Keratinocyte (primary cell): Measurements from ENCODE around the gene OPHN1. TPM values are rescaled to one million over a fixed set of nuclear protein-coding genes. Genes with fewer than 3 reads are reported as not detected.
A peak's percentile ranks its signal among the peaks of the same experiment; 100 is the strongest.

Experiments used
- DNase-seq: peaks from one replicate; pipeline ENCODE4 v3.0.0-alpha.2; 2011; ENCODE audit warnings: low read depth, missing footprints, low spot score
- FAIRE-seq: peaks from 2 replicates; lab custom pipeline; 2011; peaks lifted over from hg19 to GRCh38; lab: Jason Lieb, UNC
- H2AFZ ChIP-seq: 2 replicates; pipeline ENCODE4 v1.6.0; 2012; ENCODE audit warnings: low read length, control low read depth, inconsistent platforms; ENCODE audit not compliant: control insufficient read depth
- H3K27ac ChIP-seq: 2 replicates; pipeline ENCODE4 v1.5.1; 2011; ENCODE audit warnings: low read length; ENCODE audit not compliant: control insufficient read depth, insufficient read depth
- H3K27me3 ChIP-seq: 3 replicates; pipeline ENCODE4 v1.6.0; 2011; ENCODE audit warnings: low read length; ENCODE audit not compliant: control insufficient read depth, insufficient read depth; ENCODE audit errors: extremely low read depth
- H3K36me3 ChIP-seq, 2 experiments: 2 replicates in 1 of 2; 3 replicates in 1 of 2; pipeline ENCODE4 v1.5.1; 2011; ENCODE audit warnings: low read length in 2 of 2, mild to moderate bottlenecking in 1 of 2; ENCODE audit not compliant: control insufficient read depth in 2 of 2, insufficient read depth in 2 of 2; ENCODE audit errors: extremely low read depth in 1 of 2
- H3K4me1 ChIP-seq: 3 replicates; pipeline ENCODE4 v1.5.1; 2011; ENCODE audit warnings: low read length; ENCODE audit not compliant: control insufficient read depth, insufficient read depth; ENCODE audit errors: extremely low read depth
- H3K4me2 ChIP-seq: 3 replicates; pipeline ENCODE4 v1.6.0; 2011; ENCODE audit warnings: low read depth, low read length; ENCODE audit not compliant: control insufficient read depth, insufficient read depth; ENCODE audit errors: extremely low read depth
- H3K4me3 ChIP-seq, 3 experiments: fragments of 200-600 bp in 1 of 3; sonication (generic) in 1 of 3; 2 replicates in 2 of 3; 3 replicates in 1 of 3; pipeline ENCODE4 v1.5.1; 2011 to 2016; ENCODE audit warnings: low read length in 3 of 3, mild to moderate bottlenecking in 3 of 3, control low read depth in 2 of 3, inconsistent platforms in 1 of 3, low read depth in 1 of 3, mixed read lengths in 1 of 3, mixed run types in 1 of 3, moderate library complexity in 1 of 3; ENCODE audit not compliant: control insufficient read depth in 2 of 3, insufficient read depth in 2 of 3; ENCODE audit errors: extremely low read depth in 1 of 3
- H3K79me2 ChIP-seq: 2 replicates; pipeline ENCODE4 v1.6.0; 2012; ENCODE audit warnings: low read length; ENCODE audit not compliant: control insufficient read depth, insufficient read depth
- H3K9ac ChIP-seq: 3 replicates; pipeline ENCODE4 v1.6.0; 2011; ENCODE audit warnings: low read length; ENCODE audit not compliant: control insufficient read depth, insufficient read depth; ENCODE audit errors: extremely low read depth
- H3K9me1 ChIP-seq: 3 replicates; pipeline ENCODE4 v1.6.0; 2011; ENCODE audit warnings: low read length; ENCODE audit not compliant: control insufficient read depth, insufficient read depth; ENCODE audit errors: extremely low read depth
- H3K9me3 ChIP-seq: 2 replicates; pipeline ENCODE4 v1.5.1; 2012; ENCODE audit warnings: low read depth, low read length; ENCODE audit not compliant: control insufficient read depth
- H4K20me1 ChIP-seq: 3 replicates; pipeline ENCODE4 v1.6.0; 2011; ENCODE audit warnings: low read length; ENCODE audit not compliant: control insufficient read depth, insufficient read depth; ENCODE audit errors: extremely low read depth
- EZH2 ChIP-seq: IDR thresholded peaks from one replicate; pipeline ENCODE4 v1.6.1; 2012; ENCODE audit warnings: inconsistent platforms, mild to moderate bottlenecking, low read length, moderate library complexity
- dilution Hi-C: fragments of 300-500 bp; cut with MboI; formaldehyde crosslinking; loops from one replicate; pipeline ENCODE4 v1.7.0; 2020; ENCODE audit warnings: low sequenced_read_pairs; ENCODE audit not compliant: extremely low pct_ligation_motif_present
- polyA plus RNA-seq, 5 experiments: library from polyadenylated mRNA; depleted of rRNA in 3 of 5; stranded (reverse) in 3 of 5; stranded (forward) in 1 of 5; unstranded in 1 of 5; fragments of >200 nt; gene quantifications; 1 replicate in 1 of 5; 2 replicates in 3 of 5; 3 replicates in 1 of 5; pipeline versions ENCODE4 v1.2.1 to v1.2.3, GENCODE V29; 2011 to 2012; ENCODE audit warnings: missing spikeins in 2 of 5, low read depth in 1 of 5, low replicate concordance in 1 of 5
- TF ChIP-seq, protein P1 (sequence below), 3 experiments: IDR thresholded peaks in 1 of 3; conservative IDR thresholded peaks in 1 of 3; optimal IDR thresholded peaks in 1 of 3; 2 replicates in 2 of 3; 3 replicates in 1 of 3; pipeline versions ENCODE3 to v1.5.1; 2011; ENCODE audit warnings: low read length in 3 of 3, mild to moderate bottlenecking in 3 of 3, moderate library complexity in 2 of 3, control low read depth in 1 of 3, inconsistent platforms in 1 of 3; ENCODE audit not compliant: insufficient read depth in 2 of 3; ENCODE audit errors: extremely low read depth in 1 of 3

Gene OPHN1
- polyA plus RNA-seq, 1 donor (not counting 4 experiments of a cell fraction or from before 2014, with no cell fraction given), result 3.1 TPM

DNA sequence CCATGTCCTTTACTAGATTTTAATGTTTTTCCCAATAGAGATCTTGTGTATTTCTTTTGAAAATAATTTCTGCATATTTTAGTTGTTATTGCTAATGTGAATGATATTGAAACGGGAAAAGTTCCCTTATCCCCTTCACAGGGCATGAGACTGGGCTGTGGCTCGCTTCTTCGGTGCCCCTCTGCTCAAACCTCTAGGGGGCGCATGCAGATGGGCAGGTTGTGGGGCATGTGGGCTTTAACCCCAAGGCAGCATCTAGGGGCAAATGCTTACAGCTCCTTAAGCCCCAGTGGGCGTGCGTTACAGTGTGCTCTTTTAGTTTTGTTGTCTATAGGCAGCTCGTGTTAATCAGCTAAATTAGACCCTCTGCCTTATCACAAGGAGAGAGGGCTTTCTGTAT is 194.7 kb downstream of the OPHN1 start:
- Histone ChIP-seq H3K9me3 (no peaks in the 10 kb centered on the region), H3K4me2 (no peak overlapping the region), H3K9ac (no peak overlapping the region), H3K9me1 (no peaks in the 10 kb centered on the region), H4K20me1 (no peaks in the 10 kb centered on the region), H3K27ac (no peak overlapping the region), H3K79me2 (no peaks in the 10 kb centered on the region), H3K27me3 (no peaks in the 10 kb centered on the region), H3K36me3 (no peaks in the 10 kb centered on the region), H2AFZ (no peak overlapping the region), H3K4me3 (no peak overlapping the region), H3K4me1 (no peaks in the 10 kb centered on the region)
- FAIRE-seq, result no peak
- TF ChIP-seq, protein P1, sequence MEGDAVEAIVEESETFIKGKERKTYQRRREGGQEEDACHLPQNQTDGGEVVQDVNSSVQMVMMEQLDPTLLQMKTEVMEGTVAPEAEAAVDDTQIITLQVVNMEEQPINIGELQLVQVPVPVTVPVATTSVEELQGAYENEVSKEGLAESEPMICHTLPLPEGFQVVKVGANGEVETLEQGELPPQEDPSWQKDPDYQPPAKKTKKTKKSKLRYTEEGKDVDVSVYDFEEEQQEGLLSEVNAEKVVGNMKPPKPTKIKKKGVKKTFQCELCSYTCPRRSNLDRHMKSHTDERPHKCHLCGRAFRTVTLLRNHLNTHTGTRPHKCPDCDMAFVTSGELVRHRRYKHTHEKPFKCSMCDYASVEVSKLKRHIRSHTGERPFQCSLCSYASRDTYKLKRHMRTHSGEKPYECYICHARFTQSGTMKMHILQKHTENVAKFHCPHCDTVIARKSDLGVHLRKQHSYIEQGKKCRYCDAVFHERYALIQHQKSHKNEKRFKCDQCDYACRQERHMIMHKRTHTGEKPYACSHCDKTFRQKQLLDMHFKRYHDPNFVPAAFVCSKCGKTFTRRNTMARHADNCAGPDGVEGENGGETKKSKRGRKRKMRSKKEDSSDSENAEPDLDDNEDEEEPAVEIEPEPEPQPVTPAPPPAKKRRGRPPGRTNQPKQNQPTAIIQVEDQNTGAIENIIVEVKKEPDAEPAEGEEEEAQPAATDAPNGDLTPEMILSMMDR (optimal IDR thresholded peaks at IDR 0.05 in 1 of 3, IDR thresholded peaks at IDR 0.05 in 1 of 3, conservative IDR thresholded peaks at IDR 0.05 in 1 of 3; ENCODE audit: extremely low read depth in 1 of 3, insufficient read depth in 2 of 3, low read length in 3 of 3), result peak; percentile 46 to 55 (median 46)
- no peak for TF ChIP-seq EZH2
- dilution Hi-C loops, result no loop called here
- no peak for DNase-seq

- H2AFZ ChIP-seq, result no peak overlapping the region
- dilution Hi-C loops, result no loop called here
- no peak overlapping the region for H3K4me2 ChIP-seq
- no peaks in the 10 kb centered on the region for H3K27me3 ChIP-seq
- H4K20me1 ChIP-seq, result no peaks in the 10 kb centered on the region
- no peak overlapping the region for H3K4me3 ChIP-seq
- H3K9me1 ChIP-seq, result no peaks in the 10 kb centered on the region
- H3K9me3 ChIP-seq, result no peaks in the 10 kb centered on the region
- no peak for TF ChIP-seq EZH2
- H3K9ac ChIP-seq, result no peak overlapping the region
- H3K27ac ChIP-seq, result no peak overlapping the region
- H3K4me1 ChIP-seq, result no peaks in the 10 kb centered on the region
- DNase-seq, result no peak
- H3K36me3 ChIP-seq, result no peaks in the 10 kb centered on the region
- no peak for FAIRE-seq
- no peaks in the 10 kb centered on the region for H3K79me2 ChIP-seq
These were observed 199.0 kb downstream of the OPHN1 start for GRCh38 chrX:68234171-68234910.

- Histone ChIP-seq H2AFZ (no peak overlapping the region), H3K9me3 (no peaks in the 10 kb centered on the region), H3K9ac (no peak overlapping the region), H4K20me1 (no peaks in the 10 kb centered on the region), H3K27ac (no peak overlapping the region), H3K9me1 (no peaks in the 10 kb centered on the region), H3K27me3 (no peaks in the 10 kb centered on the region), H3K36me3 (no peaks in the 10 kb centered on the region), H3K79me2 (no peaks in the 10 kb centered on the region), H3K4me3 (no peak overlapping the region), H3K4me1 (no peaks in the 10 kb centered on the region), H3K4me2 (peak overlapping the region; percentile 0)
- TF ChIP-seq EZH2, result no peak
- dilution Hi-C loops, result no loop called here
- no peak for DNase-seq
- peak; percentile 74 for FAIRE-seq
These were observed 201.1 kb downstream of the OPHN1 start for GRCh38 chrX:68232206-68232605.
